ENCODE results near the gene ST14. TPM values are rescaled to one million over a fixed set of nuclear protein-coding genes. Genes with fewer than 3 reads are reported as not detected.
A peak's percentile ranks its signal among the peaks of the same experiment; 100 is the strongest.

ST14 gene
- total and polyA plus RNA-seq, 2 donors (not counting 1 experiment from before 2014, with no cell fraction given) = under 0.01 TPM; not detected in 1

- H3K9me3 ChIP-seq (ENCODE audit: control insufficient read depth, insufficient read depth, low read depth, low read length) = no peaks in the 10 kb centered on the region
- H3K4me2 ChIP-seq (ENCODE audit: extremely low read depth, insufficient read depth, low read length) = no peak overlapping the region
- H3K4me1 ChIP-seq (ENCODE audit: control insufficient read depth, extremely low read depth, insufficient read depth, low read length) = peaks cover 8% of the 10 kb centered on the region
- no peaks in the 10 kb centered on the region for H3K79me2 ChIP-seq (ENCODE audit: control insufficient read depth, insufficient read depth, low read length)
- no peak overlapping the region for H3K9ac ChIP-seq (ENCODE audit: insufficient read depth, low read length)
- DNase-seq (ENCODE audit: low read depth in 2 of 2) = no peak
- peaks cover 37% of the 10 kb centered on the region for H3K27me3 ChIP-seq (ENCODE audit: control insufficient read depth, insufficient read depth, low read length)
- H2AFZ ChIP-seq (ENCODE audit: low read length) = no peak overlapping the region
- H3K4me3 ChIP-seq (replicated peaks in 1 of 4; ENCODE audit: control extremely low read depth in 1 of 4, insufficient read depth in 1 of 4, low read depth in 3 of 4, low read length in 4 of 4) = no peak overlapping the region
- no peak overlapping the region for H3K27ac ChIP-seq (ENCODE audit: insufficient read depth, low read length)
- TF ChIP-seq, protein P1, sequence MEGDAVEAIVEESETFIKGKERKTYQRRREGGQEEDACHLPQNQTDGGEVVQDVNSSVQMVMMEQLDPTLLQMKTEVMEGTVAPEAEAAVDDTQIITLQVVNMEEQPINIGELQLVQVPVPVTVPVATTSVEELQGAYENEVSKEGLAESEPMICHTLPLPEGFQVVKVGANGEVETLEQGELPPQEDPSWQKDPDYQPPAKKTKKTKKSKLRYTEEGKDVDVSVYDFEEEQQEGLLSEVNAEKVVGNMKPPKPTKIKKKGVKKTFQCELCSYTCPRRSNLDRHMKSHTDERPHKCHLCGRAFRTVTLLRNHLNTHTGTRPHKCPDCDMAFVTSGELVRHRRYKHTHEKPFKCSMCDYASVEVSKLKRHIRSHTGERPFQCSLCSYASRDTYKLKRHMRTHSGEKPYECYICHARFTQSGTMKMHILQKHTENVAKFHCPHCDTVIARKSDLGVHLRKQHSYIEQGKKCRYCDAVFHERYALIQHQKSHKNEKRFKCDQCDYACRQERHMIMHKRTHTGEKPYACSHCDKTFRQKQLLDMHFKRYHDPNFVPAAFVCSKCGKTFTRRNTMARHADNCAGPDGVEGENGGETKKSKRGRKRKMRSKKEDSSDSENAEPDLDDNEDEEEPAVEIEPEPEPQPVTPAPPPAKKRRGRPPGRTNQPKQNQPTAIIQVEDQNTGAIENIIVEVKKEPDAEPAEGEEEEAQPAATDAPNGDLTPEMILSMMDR (conservative IDR thresholded peaks at IDR 0.05 in 1 of 2, IDR thresholded peaks at IDR 0.05 in 1 of 2; ENCODE audit: low read depth in 1 of 2, low read length in 2 of 2) = no peak
- peak; percentile 48 for TF ChIP-seq EZH2 (IDR thresholded peaks at IDR 0.05; ENCODE audit: low read length, missing control alignments)
- no peaks in the 10 kb centered on the region for H3K36me3 ChIP-seq (ENCODE audit: control insufficient read depth, insufficient read depth, low read length)
- no peaks in the 10 kb centered on the region for H4K20me1 ChIP-seq (ENCODE audit: control insufficient read depth, extremely low read depth, insufficient read depth, low read length)
These were observed 443 bp upstream of the ST14 start for GRCh38 chr11:130159139-130159538.

DNA sequence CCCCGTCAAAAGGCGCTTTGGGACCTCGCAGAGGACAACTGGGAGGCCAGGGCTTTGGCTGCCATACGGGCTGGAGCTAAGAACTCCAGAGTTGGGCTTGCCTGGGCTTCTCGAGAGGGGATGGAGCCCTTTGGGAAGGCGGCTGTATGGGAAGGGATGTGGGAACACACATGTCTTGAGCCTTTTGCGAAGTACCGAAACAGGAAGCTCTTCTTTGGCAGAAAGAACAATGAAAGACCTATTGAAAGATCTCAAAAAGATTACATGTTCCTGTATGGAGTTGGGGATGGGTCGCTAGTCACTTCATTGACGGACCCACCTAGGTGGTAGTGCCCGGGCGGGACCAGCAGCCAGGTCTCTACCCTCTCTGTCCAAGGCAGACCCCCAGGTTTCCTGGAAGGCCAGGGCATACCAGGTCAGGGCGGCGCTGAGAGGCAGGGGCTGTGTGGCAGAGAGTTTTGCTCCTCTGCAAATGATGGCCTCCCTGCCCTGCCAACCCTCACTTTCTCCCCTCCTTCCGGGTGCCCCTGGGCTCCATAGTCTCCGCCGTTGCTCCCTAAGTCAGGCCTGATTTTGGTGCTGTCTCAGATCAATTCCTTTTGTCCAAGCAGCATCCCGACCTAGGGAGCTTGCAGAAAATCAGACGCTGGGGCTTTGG is 1.0 kb downstream of the ST14 start:
- H3K4me2 ChIP-seq (ENCODE audit: extremely low read depth, insufficient read depth, low read length) = no peak overlapping the region
- H3K79me2 ChIP-seq (ENCODE audit: control insufficient read depth, insufficient read depth, low read length) = no peaks in the 10 kb centered on the region
- DNase-seq (ENCODE audit: low read depth in 2 of 2) = no peak
- no peaks in the 10 kb centered on the region for H3K36me3 ChIP-seq (ENCODE audit: control insufficient read depth, insufficient read depth, low read length)
- TF ChIP-seq, protein P1 (conservative IDR thresholded peaks at IDR 0.05 in 1 of 2, IDR thresholded peaks at IDR 0.05 in 1 of 2; ENCODE audit: low read depth in 1 of 2, low read length in 2 of 2) = no peak
- peak; percentile 62 for TF ChIP-seq EZH2 (IDR thresholded peaks at IDR 0.05; ENCODE audit: low read length, missing control alignments)
- H3K9me3 ChIP-seq (ENCODE audit: control insufficient read depth, insufficient read depth, low read depth, low read length) = no peaks in the 10 kb centered on the region
- no peak overlapping the region for H3K4me3 ChIP-seq (replicated peaks in 1 of 4; ENCODE audit: control extremely low read depth in 1 of 4, insufficient read depth in 1 of 4, low read depth in 3 of 4, low read length in 4 of 4)
- no peaks in the 10 kb centered on the region for H4K20me1 ChIP-seq (ENCODE audit: control insufficient read depth, extremely low read depth, insufficient read depth, low read length)
- peaks cover 8% of the 10 kb centered on the region for H3K4me1 ChIP-seq (ENCODE audit: control insufficient read depth, extremely low read depth, insufficient read depth, low read length)
- no peak overlapping the region for H2AFZ ChIP-seq (ENCODE audit: low read length)
- peaks cover 37% of the 10 kb centered on the region for H3K27me3 ChIP-seq (ENCODE audit: control insufficient read depth, insufficient read depth, low read length)
- no peak overlapping the region for H3K27ac ChIP-seq (ENCODE audit: insufficient read depth, low read length)
- H3K9ac ChIP-seq (ENCODE audit: insufficient read depth, low read length) = no peak overlapping the region

GRCh38 chr11:130161441-130162145 is 2.0 kb downstream of the ST14 start:
- H3K4me1 ChIP-seq (ENCODE audit: control insufficient read depth, extremely low read depth, insufficient read depth, low read length) = peaks cover 10% of the 10 kb centered on the region
- H3K4me3 ChIP-seq (replicated peaks in 1 of 4; ENCODE audit: control extremely low read depth in 1 of 4, insufficient read depth in 1 of 4, low read depth in 3 of 4, low read length in 4 of 4) = no peak overlapping the region
- H3K27ac ChIP-seq (ENCODE audit: insufficient read depth, low read length) = no peak overlapping the region
- H2AFZ ChIP-seq (ENCODE audit: low read length) = no peak overlapping the region
- H3K9me3 ChIP-seq (ENCODE audit: control insufficient read depth, insufficient read depth, low read depth, low read length) = no peaks in the 10 kb centered on the region
- H3K79me2 ChIP-seq (ENCODE audit: control insufficient read depth, insufficient read depth, low read length) = no peaks in the 10 kb centered on the region
- TF ChIP-seq, protein P1 (conservative IDR thresholded peaks at IDR 0.05 in 1 of 2, IDR thresholded peaks at IDR 0.05 in 1 of 2; ENCODE audit: low read depth in 1 of 2, low read length in 2 of 2) = no peak
- TF ChIP-seq EZH2 (IDR thresholded peaks at IDR 0.05; ENCODE audit: low read length, missing control alignments) = peak; percentile 35
- H3K27me3 ChIP-seq (ENCODE audit: control insufficient read depth, insufficient read depth, low read length) = peaks cover 37% of the 10 kb centered on the region
- no peak overlapping the region for H3K4me2 ChIP-seq (ENCODE audit: extremely low read depth, insufficient read depth, low read length)
- H3K9ac ChIP-seq (ENCODE audit: insufficient read depth, low read length) = no peak overlapping the region
- H3K36me3 ChIP-seq (ENCODE audit: control insufficient read depth, insufficient read depth, low read length) = no peaks in the 10 kb centered on the region
- DNase-seq (ENCODE audit: low read depth in 2 of 2) = no peak
- no peaks in the 10 kb centered on the region for H4K20me1 ChIP-seq (ENCODE audit: control insufficient read depth, extremely low read depth, insufficient read depth, low read length)

Measured in fibroblast of lung (primary cell).